ENCODE measurements around the gene ELN.

The ELN gene

GRCh38 chr7:74093671-74094223 is 65.8 kb downstream of the ELN start:
- DNase-seq (ENCODE audit: low spot score), result no peak

- peak; percentile 96 for DNase-seq (ENCODE audit: low spot score)
Observed at GRCh38 chr7:74094224-74095101, 66.5 kb downstream of the ELN start.

GRCh38 chr7:74095135-74095534 is 67.2 kb downstream of the ELN start:
- DNase-seq (ENCODE audit: low spot score), result no peak

GRCh38 chr7:74097937-74098614 is 70.1 kb downstream of the ELN start:
- no peak for DNase-seq (ENCODE audit: low spot score)

GRCh38 chr7:74099031-74099430 is 71.1 kb downstream of the ELN start:
- no peak for DNase-seq (ENCODE audit: low spot score)

GRCh38 chr7:74101061-74101681 is 73.2 kb downstream of the ELN start:
- DNase-seq (ENCODE audit: low spot score), result no peak

- no peak for DNase-seq (ENCODE audit: low spot score)
Observed at GRCh38 chr7:74103219-74103772, 75.3 kb downstream of the ELN start.

GRCh38 chr7:74104702-74105101 is 76.7 kb downstream of the ELN start:
- no peak for DNase-seq (ENCODE audit: low spot score)

GRCh38 chr7:74105992-74106391 is 78.0 kb downstream of the ELN start:
- no peak for DNase-seq (ENCODE audit: low spot score)

GRCh38 chr7:74106846-74107245 is 78.9 kb downstream of the ELN start:
- DNase-seq (ENCODE audit: low spot score), result no peak

GRCh38 chr7:74115326-74115725 is 87.4 kb downstream of the ELN start:
- no peak for DNase-seq (ENCODE audit: low spot score)

GRCh38 chr7:74116356-74116755 is 88.4 kb downstream of the ELN start:
- no peak for DNase-seq (ENCODE audit: low spot score)
